Measurements from ENCODE around the gene PAH. TPM values are rescaled to one million over a fixed set of nuclear protein-coding genes. Genes with fewer than 3 reads are reported as not detected.

Gene PAH
- total RNA-seq, 1 experiment from 2014 or later, result 5.1 TPM

DNA sequence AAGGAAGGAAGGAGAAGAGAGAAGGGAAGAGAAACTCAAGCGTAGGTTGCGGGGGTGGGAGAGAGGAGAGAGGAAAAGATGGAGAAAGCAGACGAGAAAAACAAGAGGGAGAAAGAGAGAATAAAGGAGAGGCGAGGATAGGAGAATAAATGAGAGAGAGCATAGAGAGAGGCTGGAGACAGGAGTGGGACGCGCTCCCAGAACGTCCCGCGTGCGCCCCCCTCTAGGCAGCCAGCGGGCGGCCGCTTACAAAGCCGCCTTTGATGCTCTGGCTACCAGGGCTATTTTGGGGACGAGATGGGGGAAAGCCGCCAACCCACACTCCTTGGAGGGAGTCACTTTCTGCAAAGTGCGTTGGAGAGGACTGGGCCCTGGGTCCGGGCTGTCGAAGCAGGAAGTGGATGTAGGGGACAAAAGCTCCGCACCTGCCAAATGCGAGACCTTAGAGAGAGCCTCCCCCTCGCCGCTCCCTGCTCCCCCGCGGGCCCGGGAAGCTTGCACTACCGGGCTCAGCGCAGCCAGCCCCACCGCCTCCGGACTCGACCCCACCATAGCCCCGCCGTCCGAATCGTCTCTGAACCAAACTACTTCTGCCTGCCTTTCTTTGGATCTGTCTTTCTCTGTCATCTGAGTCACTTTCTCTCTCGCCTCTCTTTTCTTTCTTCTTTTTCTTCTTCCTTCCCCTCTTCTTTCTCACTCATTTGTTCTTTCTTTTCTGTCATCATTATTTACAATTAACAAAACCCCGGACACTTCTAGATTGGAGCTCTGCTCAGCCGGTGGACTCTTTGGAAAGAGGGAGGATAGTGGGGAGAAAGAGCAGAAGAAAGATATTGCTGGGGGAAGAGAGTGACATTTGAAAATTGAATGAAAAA is 48.5 kb upstream of the PAH start:
- no peaks in the 10 kb centered on the region for H3K9me3 Mint-ChIP-seq (ENCODE audit: unreplicated experiment)
- CTCF ChIA-PET, result no interaction called here
- no peak for DNase-seq
- no peaks in the 10 kb centered on the region for H3K9me3 ChIP-seq
- H3K4me3 ChIP-seq (ENCODE audit: low read depth, low read length), result no peak overlapping the region
- TF ChIP-seq, protein P1, sequence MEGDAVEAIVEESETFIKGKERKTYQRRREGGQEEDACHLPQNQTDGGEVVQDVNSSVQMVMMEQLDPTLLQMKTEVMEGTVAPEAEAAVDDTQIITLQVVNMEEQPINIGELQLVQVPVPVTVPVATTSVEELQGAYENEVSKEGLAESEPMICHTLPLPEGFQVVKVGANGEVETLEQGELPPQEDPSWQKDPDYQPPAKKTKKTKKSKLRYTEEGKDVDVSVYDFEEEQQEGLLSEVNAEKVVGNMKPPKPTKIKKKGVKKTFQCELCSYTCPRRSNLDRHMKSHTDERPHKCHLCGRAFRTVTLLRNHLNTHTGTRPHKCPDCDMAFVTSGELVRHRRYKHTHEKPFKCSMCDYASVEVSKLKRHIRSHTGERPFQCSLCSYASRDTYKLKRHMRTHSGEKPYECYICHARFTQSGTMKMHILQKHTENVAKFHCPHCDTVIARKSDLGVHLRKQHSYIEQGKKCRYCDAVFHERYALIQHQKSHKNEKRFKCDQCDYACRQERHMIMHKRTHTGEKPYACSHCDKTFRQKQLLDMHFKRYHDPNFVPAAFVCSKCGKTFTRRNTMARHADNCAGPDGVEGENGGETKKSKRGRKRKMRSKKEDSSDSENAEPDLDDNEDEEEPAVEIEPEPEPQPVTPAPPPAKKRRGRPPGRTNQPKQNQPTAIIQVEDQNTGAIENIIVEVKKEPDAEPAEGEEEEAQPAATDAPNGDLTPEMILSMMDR (IDR thresholded peaks at IDR 0.05; ENCODE audit: insufficient read depth in 1 of 2, low read depth in 1 of 2, low read length in 1 of 2, severe bottlenecking in 1 of 2, unreplicated experiment in 1 of 2), result no peak
- peaks cover 17% of the 10 kb centered on the region for H3K4me1 Mint-ChIP-seq (ENCODE audit: low read depth, unreplicated experiment)
- intact Hi-C loops (cut with micrococcal nuclease; ENCODE audit: unreplicated experiment), result no loop called here
- H3K36me3 Mint-ChIP-seq (ENCODE audit: insufficient read depth, unreplicated experiment), result no peaks in the 10 kb centered on the region
- no peaks in the 10 kb centered on the region for H3K4me1 ChIP-seq
- peaks cover 4% of the 10 kb centered on the region for H3K27me3 ChIP-seq (replicated peaks; ENCODE audit: control insufficient read depth, insufficient read depth, low read length)
- H3K4me3 Mint-ChIP-seq (ENCODE audit: unreplicated experiment), result peak overlapping the region; percentile 51
- H3K36me3 ChIP-seq (ENCODE audit: control insufficient read depth, insufficient read depth, low read length), result no peaks in the 10 kb centered on the region
- peaks cover 38% of the 10 kb centered on the region for H3K27me3 Mint-ChIP-seq (ENCODE audit: insufficient read depth, unreplicated experiment)
- BruUV-seq (replicated peaks), result no TSS peak
- no peak overlapping the region for H3K27ac Mint-ChIP-seq (ENCODE audit: unreplicated experiment)
- POLR2A ChIA-PET, result no interaction called here

DNA sequence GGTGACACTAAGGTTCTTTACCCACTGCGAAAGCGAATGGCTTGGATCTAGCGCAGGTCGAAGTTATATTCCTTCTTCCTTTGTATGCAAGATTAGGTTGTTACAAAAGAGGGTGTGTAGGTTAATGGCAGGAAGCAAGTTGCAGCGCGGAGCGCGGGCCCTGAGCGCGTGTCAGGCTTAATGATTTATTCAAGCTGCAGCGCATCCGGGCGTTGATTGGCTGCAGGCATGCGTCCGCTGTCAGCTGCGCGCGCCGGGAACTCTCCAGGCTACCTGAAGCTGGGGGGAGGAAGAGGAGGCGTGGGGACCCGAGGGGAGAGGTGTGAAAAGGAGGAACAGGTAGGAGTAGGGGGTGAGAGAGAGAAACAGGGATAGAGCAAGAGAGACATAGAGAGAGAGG is 47.8 kb upstream of the PAH start:
- H3K4me1 ChIP-seq, result no peaks in the 10 kb centered on the region
- no TSS peak for BruUV-seq (replicated peaks)
- intact Hi-C loops (cut with micrococcal nuclease; ENCODE audit: unreplicated experiment), result no loop called here
- peaks cover 4% of the 10 kb centered on the region for H3K27me3 ChIP-seq (replicated peaks; ENCODE audit: control insufficient read depth, insufficient read depth, low read length)
- TF ChIP-seq, protein P1 (IDR thresholded peaks at IDR 0.05; ENCODE audit: insufficient read depth in 1 of 2, low read depth in 1 of 2, low read length in 1 of 2, severe bottlenecking in 1 of 2, unreplicated experiment in 1 of 2), result no peak
- CTCF ChIA-PET, result no interaction called here
- H3K9me3 ChIP-seq, result no peaks in the 10 kb centered on the region
- no peaks in the 10 kb centered on the region for H3K9me3 Mint-ChIP-seq (ENCODE audit: unreplicated experiment)
- H3K27ac Mint-ChIP-seq (ENCODE audit: unreplicated experiment), result no peak overlapping the region
- H3K36me3 ChIP-seq (ENCODE audit: control insufficient read depth, insufficient read depth, low read length), result no peaks in the 10 kb centered on the region
- no peaks in the 10 kb centered on the region for H3K36me3 Mint-ChIP-seq (ENCODE audit: insufficient read depth, unreplicated experiment)
- POLR2A ChIA-PET, result no interaction called here
- H3K4me3 ChIP-seq (ENCODE audit: low read depth, low read length), result no peak overlapping the region
- H3K27me3 Mint-ChIP-seq (ENCODE audit: insufficient read depth, unreplicated experiment), result peaks cover 38% of the 10 kb centered on the region
- peaks cover 17% of the 10 kb centered on the region for H3K4me1 Mint-ChIP-seq (ENCODE audit: low read depth, unreplicated experiment)
- DNase-seq, result peak in 1 of 2 experiments; percentile 19
- H3K4me3 Mint-ChIP-seq (ENCODE audit: unreplicated experiment), result peak overlapping the region; percentile 51

DNA sequence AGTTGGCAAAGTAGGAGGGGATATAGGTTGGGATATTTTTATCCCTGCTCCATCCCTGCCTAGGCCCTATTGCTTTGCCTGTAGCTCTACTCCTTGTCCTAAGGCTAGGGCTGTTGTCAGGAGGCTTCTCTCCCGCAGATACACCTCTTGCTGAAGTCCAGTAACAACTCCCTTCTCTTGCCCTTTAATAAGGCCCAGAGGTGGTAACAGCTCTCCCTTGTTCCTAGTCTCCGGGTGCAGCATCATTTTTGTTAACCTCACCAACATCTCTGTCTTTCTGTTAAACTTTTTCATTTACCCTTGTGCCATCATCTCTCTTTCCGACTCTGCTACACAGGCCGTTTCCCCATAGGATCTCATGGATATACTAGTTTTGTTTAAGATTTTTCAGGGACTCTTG is 46.8 kb upstream of the PAH start:
- ChIA-PET POLR2A (no interaction called here), CTCF (no interaction called here)
- Mint-ChIP-seq H3K36me3 (ENCODE audit: insufficient read depth, unreplicated experiment) (no peaks in the 10 kb centered on the region), H3K4me3 (ENCODE audit: unreplicated experiment) (no peak overlapping the region), H3K4me1 (ENCODE audit: low read depth, unreplicated experiment) (peaks cover 17% of the 10 kb centered on the region), H3K27ac (ENCODE audit: unreplicated experiment) (no peak overlapping the region), H3K9me3 (ENCODE audit: unreplicated experiment) (no peaks in the 10 kb centered on the region), H3K27me3 (ENCODE audit: insufficient read depth, unreplicated experiment) (peaks cover 42% of the 10 kb centered on the region)
- Histone ChIP-seq H3K9me3 (no peaks in the 10 kb centered on the region), H3K4me3 (ENCODE audit: low read depth, low read length) (no peak overlapping the region), H3K4me1 (no peaks in the 10 kb centered on the region), H3K27me3 (replicated peaks; ENCODE audit: control insufficient read depth, insufficient read depth, low read length) (peaks cover 8% of the 10 kb centered on the region), H3K36me3 (ENCODE audit: control insufficient read depth, insufficient read depth, low read length) (no peaks in the 10 kb centered on the region)
- no peak for DNase-seq
- BruUV-seq (replicated peaks), result no TSS peak
- intact Hi-C loops (cut with micrococcal nuclease; ENCODE audit: unreplicated experiment), result no loop called here
- TF ChIP-seq, protein P1 (IDR thresholded peaks at IDR 0.05; ENCODE audit: insufficient read depth in 1 of 2, low read depth in 1 of 2, low read length in 1 of 2, severe bottlenecking in 1 of 2, unreplicated experiment in 1 of 2), result no peak
